ENCODE data around the gene ATG7. TPM values are rescaled to one million over a fixed set of nuclear protein-coding genes. Genes with fewer than 3 reads are reported as not detected.

Gene ATG7
- total RNA-seq, 1 donor from 2014 or later: 53.4 TPM

GRCh38 chr3:11238880-11239279 lies 33.3 kb upstream of the ATG7 start:
- peak; percentile 96 for DNase-seq (ENCODE audit: low read depth)
- no peaks in the 10 kb centered on the region for H3K36me3 ChIP-seq (ENCODE audit: control insufficient read depth, insufficient read depth, low read length)
- no peak for TF ChIP-seq CTCF (IDR thresholded peaks at IDR 0.05; ENCODE audit: insufficient read depth, low read length, severe bottlenecking)
- H3K27me3 ChIP-seq (ENCODE audit: control insufficient read depth, insufficient read depth, low read length): no peaks in the 10 kb centered on the region
- no peak overlapping the region for H3K4me3 ChIP-seq (ENCODE audit: low read depth, low read length)
- FAIRE-seq: no peak

- FAIRE-seq: no peak
- H3K4me3 ChIP-seq (ENCODE audit: low read depth, low read length): no peak overlapping the region
Measured at GRCh38 chr3:11239796-11240195, 32.4 kb upstream of the ATG7 start.

GRCh38 chr3:11240496-11240895 lies 31.7 kb upstream of the ATG7 start:
- no peak for TF ChIP-seq CTCF (IDR thresholded peaks at IDR 0.05; ENCODE audit: insufficient read depth, low read length, severe bottlenecking)
- no peak overlapping the region for H3K4me3 ChIP-seq (ENCODE audit: low read depth, low read length)
- no peak for FAIRE-seq
- no peak for DNase-seq (ENCODE audit: low read depth)
- H3K36me3 ChIP-seq (ENCODE audit: control insufficient read depth, insufficient read depth, low read length): no peaks in the 10 kb centered on the region
- no peaks in the 10 kb centered on the region for H3K27me3 ChIP-seq (ENCODE audit: control insufficient read depth, insufficient read depth, low read length)

More at GRCh38 chr3:11239796-11240195, 32.4 kb upstream of the ATG7 start:
- no peak for TF ChIP-seq CTCF (IDR thresholded peaks at IDR 0.05; ENCODE audit: insufficient read depth, low read length, severe bottlenecking)
- no peaks in the 10 kb centered on the region for H3K36me3 ChIP-seq (ENCODE audit: control insufficient read depth, insufficient read depth, low read length)
- H3K27me3 ChIP-seq (ENCODE audit: control insufficient read depth, insufficient read depth, low read length): no peaks in the 10 kb centered on the region
- DNase-seq (ENCODE audit: low read depth): no peak

- Histone ChIP-seq H3K36me3 (ENCODE audit: control insufficient read depth, insufficient read depth, low read length) (no peaks in the 10 kb centered on the region), H3K4me3 (ENCODE audit: low read depth, low read length) (no peak overlapping the region), H3K27me3 (ENCODE audit: control insufficient read depth, insufficient read depth, low read length) (no peaks in the 10 kb centered on the region)
- no peak for TF ChIP-seq CTCF (IDR thresholded peaks at IDR 0.05; ENCODE audit: insufficient read depth, low read length, severe bottlenecking)
- FAIRE-seq: no peak
- peak; percentile 71 for DNase-seq (ENCODE audit: low read depth)
Measured at GRCh38 chr3:11244121-11244677, 28.0 kb upstream of the ATG7 start.

- FAIRE-seq: no peak
Measured at GRCh38 chr3:11245276-11245675, 26.9 kb upstream of the ATG7 start.

More at GRCh38 chr3:11245276-11245675, 26.9 kb upstream of the ATG7 start:
- Histone ChIP-seq H3K4me3 (ENCODE audit: low read depth, low read length) (no peak overlapping the region), H3K27me3 (ENCODE audit: control insufficient read depth, insufficient read depth, low read length) (no peaks in the 10 kb centered on the region), H3K36me3 (ENCODE audit: control insufficient read depth, insufficient read depth, low read length) (no peaks in the 10 kb centered on the region)
- TF ChIP-seq CTCF (IDR thresholded peaks at IDR 0.05; ENCODE audit: insufficient read depth, low read length, severe bottlenecking): no peak
- DNase-seq (ENCODE audit: low read depth): no peak
